Left cardiac atrium (tissue), 4 donors: ENCODE results near the gene PTX4. TPM values are rescaled to one million over a fixed set of nuclear protein-coding genes. Genes with fewer than 3 reads are reported as not detected.
A peak's percentile ranks its signal among the peaks of the same experiment; 100 is the strongest.

Source experiments
- ATAC-seq, 2 donors: fragments of 200-7000 bp; cut with Tn5 transposase; one replicate each; pipeline ENCODE4 v1.9.1; 2020; ENCODE audit warnings: mild to moderate bottlenecking in 2 of 2, moderate library complexity in 2 of 2
- DNase-seq: peaks from one replicate; pipeline ENCODE4 v3.0.0-alpha.2; 2020
- intact Hi-C, 2 donors: fragments of 100-400 bp; cut with DNase I; formaldehyde crosslinking; loops; one replicate each; pipeline versions ENCODE4 v1.14.1 to v1.15.1; 2022 to 2023
- total RNA-seq, 2 donors: library from RNA; stranded (reverse); fragmentation: NEBNext Ultra II Directional; extraction: Animal tissue kit (Norgen Biotek cat#: 25700); gene quantifications; one replicate each; pipeline ENCODE4 v1.2.1, GENCODE V29; 2021
- donor health status: DM: no; HTN: yes; CAD: no.
- donor health status: DM: no; HTN: yes; CAD: no; lungs with severe emphysema.
- donor health status: DM: yes; HTN: yes; CAD: no.
- donor health status: Dilated cardiomyopathy.

The PTX4 gene
- total RNA-seq, 2 donors from 2014 or later, result 0.21 TPM; not detected in 1

- ATAC-seq, result no peak
- intact Hi-C loops, result no loop called here
- DNase-seq, result no peak
Measured at GRCh38 chr16:1526608-1527555, 38.1 kb upstream of the PTX4 start.

GRCh38 chr16:1525871-1526607 lies 37.3 kb upstream of the PTX4 start:
- ATAC-seq, result no peak
- intact Hi-C loops, result no loop called here
- DNase-seq, result no peak

- ATAC-seq, result no peak
- no peak for DNase-seq
Measured at GRCh38 chr16:1524366-1524765, 35.6 kb upstream of the PTX4 start.

GRCh38 chr16:1523581-1524245 lies 35.0 kb upstream of the PTX4 start:
- intact Hi-C loops, result no loop called here
- DNase-seq (no peak), ATAC-seq (no peak)

More at GRCh38 chr16:1524366-1524765, 35.6 kb upstream of the PTX4 start:
- intact Hi-C loops, result no loop called here

GRCh38 chr16:1520461-1520860 lies 31.7 kb upstream of the PTX4 start:
- no peak for DNase-seq
- intact Hi-C loops, result no loop called here
- no peak for ATAC-seq

GRCh38 chr16:1519831-1520230 lies 31.1 kb upstream of the PTX4 start:
- no peak for ATAC-seq
- DNase-seq, result no peak
- intact Hi-C loops, result no loop called here

GRCh38 chr16:1518626-1519135 lies 29.9 kb upstream of the PTX4 start:
- intact Hi-C loops, result no loop called here
- no peak for DNase-seq
- peak in 1 of 2 donors; percentile 15 for ATAC-seq

GRCh38 chr16:1514507-1514906 lies 25.8 kb upstream of the PTX4 start:
- ATAC-seq (no peak), DNase-seq (no peak)
- intact Hi-C loops, result no loop called here

- DNase-seq, result no peak
- intact Hi-C loops, result no loop called here
- ATAC-seq, result no peak
Measured at GRCh38 chr16:1512774-1513173, 24.0 kb upstream of the PTX4 start.

- no peak for ATAC-seq
- DNase-seq, result no peak
- intact Hi-C loops, result no loop called here
Measured at GRCh38 chr16:1511662-1512569, 23.2 kb upstream of the PTX4 start.

GRCh38 chr16:1510941-1511351 lies 22.2 kb upstream of the PTX4 start:
- intact Hi-C loops, result no loop called here
- ATAC-seq (no peak), DNase-seq (no peak)

- DNase-seq, result no peak
- intact Hi-C loops, result no loop called here
- no peak for ATAC-seq
Measured at GRCh38 chr16:1510272-1510671, 21.5 kb upstream of the PTX4 start.

- intact Hi-C loops, result no loop called here
- peak; percentile 64 for DNase-seq
- peak; percentile 77 to 85 for ATAC-seq
Measured at GRCh38 chr16:1509307-1510221, 20.8 kb upstream of the PTX4 start.

- DNase-seq (no peak), ATAC-seq (no peak)
- intact Hi-C loops, result no loop called here
Measured at GRCh38 chr16:1508494-1509187, 19.9 kb upstream of the PTX4 start.

- DNase-seq (no peak), ATAC-seq (no peak)
- intact Hi-C loops, result no loop called here
Measured at GRCh38 chr16:1506494-1507213, 17.9 kb upstream of the PTX4 start.

GRCh38 chr16:1505912-1506311 lies 17.2 kb upstream of the PTX4 start:
- intact Hi-C loops, result no loop called here
- ATAC-seq, result no peak
- no peak for DNase-seq
